B cell (primary cell): ENCODE data around the gene NAA10. TPM values are rescaled to one million over a fixed set of nuclear protein-coding genes. Genes with fewer than 3 reads are reported as not detected.
A peak's percentile ranks its signal among the peaks of the same experiment; 100 is the strongest.

Experiments
- ATAC-seq: fragments of 200-7000 bp; cut with Tn5 transposase; one replicate; pipeline ENCODE4 v1.10.0; 2021; ENCODE audit warnings: low read depth, mild to moderate bottlenecking, moderate number of reproducible peaks, moderate library complexity
- CTCF ChIA-PET: fragments of 350-600 bp; sonication (Branson Sonifier 250); formaldehyde crosslinking; loops from one replicate; lab custom pipeline; 2021; ENCODE audit warnings: antibody characterized with exemption, inconsistent platforms; lab: Charles Lee
- POLR2A ChIA-PET: fragments of 350-600 bp; sonication (Branson Sonifier 250); formaldehyde crosslinking; loops from one replicate; lab custom pipeline; 2021; ENCODE audit warnings: antibody characterized with exemption; lab: Charles Lee
- DNase-seq: peaks from one replicate; pipeline ENCODE4 v3.0.0; 2013
- H2AFZ ChIP-seq: 2 replicates; pipeline ENCODE4 v1.6.1; 2012; ENCODE audit warnings: mild to moderate bottlenecking, low read depth, low read length; ENCODE audit not compliant: insufficient read depth, poor library complexity, severe bottlenecking
- H3K27ac ChIP-seq, 2 donors: 1 replicate in 1 of 2; 2 replicates in 1 of 2; pipeline ENCODE4 v1.5.1; 2012 to 2013; ENCODE audit warnings: low read length in 2 of 2, mild to moderate bottlenecking in 2 of 2, moderate library complexity in 1 of 2
- H3K27me3 ChIP-seq, 4 experiments: fragments of 200-600 bp in 1 of 4; sonication (generic) in 1 of 4; replicated peaks in 1 of 4; 1 replicate in 2 of 4; 2 replicates in 2 of 4; pipeline versions ENCODE4 v1.6.1 to v1.7.0; 2013 to 2016; ENCODE audit warnings: low read length in 3 of 4, mild to moderate bottlenecking in 2 of 4, mixed read lengths in 1 of 4, moderate library complexity in 1 of 4; ENCODE audit not compliant: insufficient read depth in 4 of 4, control insufficient read depth in 3 of 4; ENCODE audit errors: control extremely low read depth in 1 of 4
- H3K36me3 ChIP-seq, 2 experiments: replicated peaks in 1 of 2; 1 replicate in 1 of 2; 2 replicates in 1 of 2; pipeline versions ENCODE4 v1.6.1 to v1.7.1; 2013; ENCODE audit warnings: low read length in 1 of 2; ENCODE audit not compliant: insufficient read depth in 2 of 2, control insufficient read depth in 1 of 2; ENCODE audit errors: control extremely low read depth in 1 of 2, extremely low read depth in 1 of 2
- H3K4me1 ChIP-seq, 2 donors: fragments of 200-600 bp in 1 of 2; sonication (generic) in 1 of 2; 1 replicate in 1 of 2; 2 replicates in 1 of 2; pipeline versions ENCODE4 v1.5.1 to v1.6.1; 2013 to 2017; ENCODE audit warnings: low read length in 2 of 2; ENCODE audit not compliant: control insufficient read depth in 2 of 2, insufficient read depth in 2 of 2
- H3K4me2 ChIP-seq: replicated peaks from 2 replicates; pipeline ENCODE3; 2012; ENCODE audit warnings: mild to moderate bottlenecking, low read depth, low read length; ENCODE audit not compliant: poor library complexity, severe bottlenecking
- H3K4me3 ChIP-seq, 5 experiments: fragments of 200-600 bp in 1 of 5; sonication (generic) in 1 of 5; 1 replicate in 3 of 5; 2 replicates in 2 of 5; pipeline versions ENCODE4 v1.5.1 to v1.7.0; 2011 to 2016; ENCODE audit warnings: low read length in 4 of 5, mild to moderate bottlenecking in 4 of 5, low read depth in 2 of 5, control low read depth in 1 of 5, moderate library complexity in 1 of 5; ENCODE audit not compliant: insufficient read depth in 1 of 5; ENCODE audit errors: control extremely low read depth in 1 of 5, extremely low read depth in 1 of 5
- H3K79me2 ChIP-seq: fragments of 200-600 bp; sonication (generic); one replicate; pipeline ENCODE4 v1.6.0; 2016; ENCODE audit warnings: low read length; ENCODE audit not compliant: control insufficient read depth, insufficient read depth
- H3K9ac ChIP-seq: fragments of 200-600 bp; sonication (generic); 2 replicates; pipeline ENCODE4 v1.6.1; 2017; ENCODE audit warnings: mild to moderate bottlenecking, low read length, moderate library complexity
- H3K9me3 ChIP-seq, 3 donors: one replicate each; pipeline versions ENCODE4 v1.6.1 to v1.7.1; 2013; ENCODE audit warnings: low read length in 2 of 3; ENCODE audit not compliant: control insufficient read depth in 2 of 3, insufficient read depth in 1 of 3; ENCODE audit errors: control extremely low read depth in 1 of 3
- H4K20me1 ChIP-seq: 2 replicates; pipeline ENCODE4 v1.6.0; 2012; ENCODE audit warnings: mild to moderate bottlenecking, low read length; ENCODE audit not compliant: insufficient read depth, control insufficient read depth, poor library complexity, severe bottlenecking
- H3K27ac Mint-ChIP-seq: one replicate; pipeline ENCODE4 v1.8.0; 2021; ENCODE audit warnings: mixed read lengths
- H3K27me3 Mint-ChIP-seq: one replicate; pipeline ENCODE4 v1.8.0; 2021; ENCODE audit warnings: mixed read lengths
- H3K4me1 Mint-ChIP-seq: one replicate; pipeline ENCODE4 v1.8.0; 2021; ENCODE audit warnings: mixed read lengths
- H3K4me3 Mint-ChIP-seq: one replicate; pipeline ENCODE4 v1.8.0; 2021; ENCODE audit warnings: mixed read lengths
- H3K9me3 Mint-ChIP-seq: one replicate; pipeline ENCODE4 v1.8.0; 2022; ENCODE audit warnings: mixed read lengths; ENCODE audit not compliant: insufficient read depth
- EZH2 ChIP-seq: IDR thresholded peaks from 2 replicates; pipeline ENCODE4 v1.6.1; 2012; ENCODE audit warnings: borderline replicate concordance, low read depth, mild to moderate bottlenecking, moderate library complexity, low read length; ENCODE audit not compliant: insufficient read depth, poor library complexity, severe bottlenecking
- WGBS: methylation state at CpG from one replicate; pipeline ENCODE4 v1.1.5; 2013; ENCODE audit warnings: missing lambda C conversion rate; ENCODE audit not compliant: insufficient coverage; 5-methylcytosine and 5-hydroxymethylcytosine counted together
- intact Hi-C: fragments of 100-400 bp; cut with micrococcal nuclease; formaldehyde crosslinking; loops from one replicate; pipeline ENCODE4 v1.10.0; 2022
- polyA plus RNA-seq: library from polyadenylated mRNA; depleted of rRNA; stranded (reverse); fragments of >200 nt; gene quantifications from 2 replicates; pipeline ENCODE4 v1.2.3, GENCODE V29; 2012
- total RNA-seq, 2 donors: library from RNA; stranded (reverse); fragments of 120-200 nt in 1 of 2; gene quantifications; 1 replicate in 1 of 2; 2 replicates in 1 of 2; pipeline versions ENCODE4 v1.2.3 to v1.2.4, GENCODE V29; 2013 to 2022
- TF ChIP-seq, protein P1 (sequence below): fragments of 200-600 bp; IDR thresholded peaks from one replicate; pipeline ENCODE4 v1.8.0; 2022; ENCODE audit warnings: antibody characterized with exemption, mild to moderate bottlenecking

The NAA10 gene
- total and polyA plus RNA-seq, 2 donors (not counting 1 experiment from before 2014, with no cell fraction given), result 78.3 to 102 TPM

DNA sequence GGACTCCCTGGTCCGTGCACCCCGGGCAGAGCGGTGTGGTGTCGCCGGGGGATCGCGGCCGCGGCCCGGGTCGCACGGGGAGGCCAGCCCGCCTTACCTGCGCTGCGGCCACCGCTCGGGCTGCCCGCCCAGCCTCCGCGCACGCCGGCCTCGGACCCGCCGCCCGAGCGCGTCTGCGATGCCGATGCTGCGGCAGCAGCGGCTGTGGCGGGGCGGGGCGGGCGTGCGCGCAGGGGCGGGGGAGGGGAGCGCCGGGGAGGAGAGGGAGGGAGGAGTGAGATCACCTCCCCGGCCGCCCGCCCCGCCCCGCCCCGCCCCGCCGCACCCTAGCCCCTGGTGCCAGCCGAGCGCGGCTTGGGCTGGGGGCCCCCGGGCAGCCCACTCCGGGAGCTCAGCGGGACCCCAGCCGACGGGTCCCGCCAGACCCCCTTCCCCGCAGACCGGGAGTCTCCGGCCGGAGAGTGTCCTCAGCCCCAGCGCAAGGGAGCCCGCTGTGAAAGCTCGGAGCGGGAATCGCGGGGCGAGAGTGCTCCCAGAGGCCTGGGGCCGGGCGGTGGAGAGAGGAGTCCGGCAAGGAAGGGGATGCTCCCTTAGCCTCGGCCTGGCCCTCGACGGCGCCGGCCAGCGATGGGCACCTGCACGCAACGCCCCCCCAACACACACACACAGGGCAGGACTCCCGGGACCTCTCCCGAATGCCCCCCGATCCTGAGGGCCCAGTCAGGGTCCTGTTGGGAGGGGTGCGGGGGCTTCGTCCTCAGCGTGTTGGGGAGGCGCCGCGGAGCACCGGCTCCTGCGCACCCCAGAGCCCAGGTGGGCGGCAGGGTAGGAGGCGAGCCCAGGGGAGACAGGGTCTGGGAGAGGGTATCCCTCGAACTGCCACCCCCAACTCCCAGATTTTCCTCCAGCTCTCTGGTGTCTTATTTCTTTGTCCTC is 48.6 kb downstream of the NAA10 start, which contains the start of gene L1CAM:
Gene L1CAM, minus strand, starts transcription at position 206 of the 936 bp plus-strand sequence. CDS start 10,337 bp downstream, outside the sequence.
- TF ChIP-seq EZH2, result no peak
- TF ChIP-seq, protein P1, sequence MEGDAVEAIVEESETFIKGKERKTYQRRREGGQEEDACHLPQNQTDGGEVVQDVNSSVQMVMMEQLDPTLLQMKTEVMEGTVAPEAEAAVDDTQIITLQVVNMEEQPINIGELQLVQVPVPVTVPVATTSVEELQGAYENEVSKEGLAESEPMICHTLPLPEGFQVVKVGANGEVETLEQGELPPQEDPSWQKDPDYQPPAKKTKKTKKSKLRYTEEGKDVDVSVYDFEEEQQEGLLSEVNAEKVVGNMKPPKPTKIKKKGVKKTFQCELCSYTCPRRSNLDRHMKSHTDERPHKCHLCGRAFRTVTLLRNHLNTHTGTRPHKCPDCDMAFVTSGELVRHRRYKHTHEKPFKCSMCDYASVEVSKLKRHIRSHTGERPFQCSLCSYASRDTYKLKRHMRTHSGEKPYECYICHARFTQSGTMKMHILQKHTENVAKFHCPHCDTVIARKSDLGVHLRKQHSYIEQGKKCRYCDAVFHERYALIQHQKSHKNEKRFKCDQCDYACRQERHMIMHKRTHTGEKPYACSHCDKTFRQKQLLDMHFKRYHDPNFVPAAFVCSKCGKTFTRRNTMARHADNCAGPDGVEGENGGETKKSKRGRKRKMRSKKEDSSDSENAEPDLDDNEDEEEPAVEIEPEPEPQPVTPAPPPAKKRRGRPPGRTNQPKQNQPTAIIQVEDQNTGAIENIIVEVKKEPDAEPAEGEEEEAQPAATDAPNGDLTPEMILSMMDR, result no peak
- Histone ChIP-seq H3K36me3 (no peaks in the 10 kb centered on the region), H3K79me2 (no peaks in the 10 kb centered on the region), H3K4me1 (peaks cover 40 to 44% of the 10 kb centered on the region in 2 donors), H4K20me1 (no peaks in the 10 kb centered on the region), H3K9me3 (peaks cover 0 to 3% (median 0%) of the 10 kb centered on the region in 3 donors), H3K9ac (peak within 1 kb of the TSS; percentile 43), H2AFZ (no peak within 1 kb of the TSS), H3K4me3 (peak within 1 kb of the TSS in 4 of 5 experiments; percentile 23 to 47 (median 40)), H3K27ac (no peak within 1 kb of the TSS), H3K27me3 (peaks cover 0 to 28% (median 11%) of the 10 kb centered on the region in 4 experiments), H3K4me2 (peak within 1 kb of the TSS; percentile 74)
- ChIA-PET POLR2A (interaction anchor here (1.5 to 1.8 kb wide), 2 partner anchors 14 to 40 kb away, joined by 3 to 5 read pairs; partner anchors contain the start of gene ARHGAP4), CTCF (no interaction called here)
- ATAC-seq (peak; percentile 53), DNase-seq (peak; percentile 41)
- Mint-ChIP-seq H3K4me1 (peaks cover 24% of the 10 kb centered on the region), H3K4me3 (peak within 1 kb of the TSS; percentile 75), H3K27ac (no peak within 1 kb of the TSS), H3K9me3 (no peaks in the 10 kb centered on the region), H3K27me3 (peaks cover 6% of the 10 kb centered on the region)
- intact Hi-C loops, result loop anchor here (5.0 kb wide), 1 partner anchor 41 kb away; the partner anchor contains the start of gene ARHGAP4
- 6% methylated on average over 24 of the region's 94 CpGs for whole genome bisulfite sequencing
